ENCODE measurements around the gene GDPD5.

Gene GDPD5

GRCh38 chr11:75496305-75496752, 29.4 kb downstream of the GDPD5 start:
- Histone ChIP-seq H3K9me3 (ENCODE audit: low read length) (no peaks in the 10 kb centered on the region), H2AFZ (ENCODE audit: low read depth, low read length) (no peak overlapping the region), H3K27me3 (ENCODE audit: insufficient read depth, low read length) (no peaks in the 10 kb centered on the region), H3K36me3 (ENCODE audit: insufficient read depth, low read length) (no peaks in the 10 kb centered on the region), H3K4me1 (ENCODE audit: insufficient read depth, low read length) (no peaks in the 10 kb centered on the region), H3K4me3 (ENCODE audit: low read length) (no peak overlapping the region)

- H3K27me3 ChIP-seq (ENCODE audit: insufficient read depth, low read length), result peaks cover 3% of the 10 kb centered on the region
- no peaks in the 10 kb centered on the region for H3K9me3 ChIP-seq (ENCODE audit: low read length)
- no peak overlapping the region for H2AFZ ChIP-seq (ENCODE audit: low read depth, low read length)
- H3K4me1 ChIP-seq (ENCODE audit: insufficient read depth, low read length), result no peaks in the 10 kb centered on the region
- no peaks in the 10 kb centered on the region for H3K36me3 ChIP-seq (ENCODE audit: insufficient read depth, low read length)
- no peak overlapping the region for H3K4me3 ChIP-seq (ENCODE audit: low read length)
These were observed 29.9 kb downstream of the GDPD5 start for GRCh38 chr11:75495749-75496304.

- H3K36me3 ChIP-seq (ENCODE audit: insufficient read depth, low read length), result no peaks in the 10 kb centered on the region
These were observed 32.1 kb downstream of the GDPD5 start for GRCh38 chr11:75493626-75494025.

GRCh38 chr11:75492181-75492820, 33.4 kb downstream of the GDPD5 start:
- no peaks in the 10 kb centered on the region for H3K4me1 ChIP-seq (ENCODE audit: insufficient read depth, low read length)
- H3K9me3 ChIP-seq (ENCODE audit: low read length), result no peaks in the 10 kb centered on the region
- H3K27me3 ChIP-seq (ENCODE audit: insufficient read depth, low read length), result peaks cover 17% of the 10 kb centered on the region
- no peaks in the 10 kb centered on the region for H3K36me3 ChIP-seq (ENCODE audit: insufficient read depth, low read length)
- no peak overlapping the region for H2AFZ ChIP-seq (ENCODE audit: low read depth, low read length)
- H3K4me3 ChIP-seq (ENCODE audit: low read length), result no peak overlapping the region

More at GRCh38 chr11:75493626-75494025, 32.1 kb downstream of the GDPD5 start:
- Histone ChIP-seq H2AFZ (ENCODE audit: low read depth, low read length) (no peak overlapping the region), H3K9me3 (ENCODE audit: low read length) (no peaks in the 10 kb centered on the region), H3K4me1 (ENCODE audit: insufficient read depth, low read length) (no peaks in the 10 kb centered on the region), H3K4me3 (ENCODE audit: low read length) (no peak overlapping the region), H3K27me3 (ENCODE audit: insufficient read depth, low read length) (peaks cover 15% of the 10 kb centered on the region)

GRCh38 chr11:75491465-75491864, 34.3 kb downstream of the GDPD5 start:
- no peaks in the 10 kb centered on the region for H3K9me3 ChIP-seq (ENCODE audit: low read length)
- no peaks in the 10 kb centered on the region for H3K36me3 ChIP-seq (ENCODE audit: insufficient read depth, low read length)
- no peak overlapping the region for H3K4me3 ChIP-seq (ENCODE audit: low read length)
- peaks cover 20% of the 10 kb centered on the region for H3K27me3 ChIP-seq (ENCODE audit: insufficient read depth, low read length)
- no peaks in the 10 kb centered on the region for H3K4me1 ChIP-seq (ENCODE audit: insufficient read depth, low read length)
- no peak overlapping the region for H2AFZ ChIP-seq (ENCODE audit: low read depth, low read length)

GRCh38 chr11:75490221-75491181, 35.2 kb downstream of the GDPD5 start:
- H3K9me3 ChIP-seq (ENCODE audit: low read length), result no peaks in the 10 kb centered on the region
- H3K27me3 ChIP-seq (ENCODE audit: insufficient read depth, low read length), result peaks cover 20% of the 10 kb centered on the region
- H3K36me3 ChIP-seq (ENCODE audit: insufficient read depth, low read length), result no peaks in the 10 kb centered on the region
- H2AFZ ChIP-seq (ENCODE audit: low read depth, low read length), result no peak overlapping the region
- H3K4me1 ChIP-seq (ENCODE audit: insufficient read depth, low read length), result no peaks in the 10 kb centered on the region
- H3K4me3 ChIP-seq (ENCODE audit: low read length), result no peak overlapping the region

- Histone ChIP-seq H3K36me3 (ENCODE audit: insufficient read depth, low read length) (no peaks in the 10 kb centered on the region), H2AFZ (ENCODE audit: low read depth, low read length) (no peak overlapping the region), H3K27me3 (ENCODE audit: insufficient read depth, low read length) (peaks cover 23% of the 10 kb centered on the region), H3K4me1 (ENCODE audit: insufficient read depth, low read length) (no peaks in the 10 kb centered on the region), H3K4me3 (ENCODE audit: low read length) (no peak overlapping the region), H3K9me3 (ENCODE audit: low read length) (no peaks in the 10 kb centered on the region)
These were observed 38.4 kb downstream of the GDPD5 start for GRCh38 chr11:75487365-75487764.

GRCh38 chr11:75485742-75486141, 40.0 kb downstream of the GDPD5 start:
- no peak overlapping the region for H2AFZ ChIP-seq (ENCODE audit: low read depth, low read length)
- H3K4me1 ChIP-seq (ENCODE audit: insufficient read depth, low read length), result no peaks in the 10 kb centered on the region
- no peak overlapping the region for H3K4me3 ChIP-seq (ENCODE audit: low read length)
- no peaks in the 10 kb centered on the region for H3K36me3 ChIP-seq (ENCODE audit: insufficient read depth, low read length)
- H3K27me3 ChIP-seq (ENCODE audit: insufficient read depth, low read length), result peaks cover 18% of the 10 kb centered on the region
- H3K9me3 ChIP-seq (ENCODE audit: low read length), result no peaks in the 10 kb centered on the region

- Histone ChIP-seq H3K4me1 (ENCODE audit: insufficient read depth, low read length) (no peaks in the 10 kb centered on the region), H2AFZ (ENCODE audit: low read depth, low read length) (no peak overlapping the region), H3K27me3 (ENCODE audit: insufficient read depth, low read length) (peaks cover 8% of the 10 kb centered on the region), H3K36me3 (ENCODE audit: insufficient read depth, low read length) (no peaks in the 10 kb centered on the region), H3K9me3 (ENCODE audit: low read length) (no peaks in the 10 kb centered on the region), H3K4me3 (ENCODE audit: low read length) (no peak overlapping the region)
These were observed 42.7 kb downstream of the GDPD5 start for GRCh38 chr11:75482931-75483469.

GRCh38 chr11:75481922-75482606, 43.7 kb downstream of the GDPD5 start:
- Histone ChIP-seq H3K4me3 (ENCODE audit: low read length) (no peak overlapping the region), H3K4me1 (ENCODE audit: insufficient read depth, low read length) (no peaks in the 10 kb centered on the region), H3K36me3 (ENCODE audit: insufficient read depth, low read length) (no peaks in the 10 kb centered on the region), H3K27me3 (ENCODE audit: insufficient read depth, low read length) (peaks cover 4% of the 10 kb centered on the region), H3K9me3 (ENCODE audit: low read length) (no peaks in the 10 kb centered on the region), H2AFZ (ENCODE audit: low read depth, low read length) (no peak overlapping the region)

- Histone ChIP-seq H3K9me3 (ENCODE audit: low read length) (no peaks in the 10 kb centered on the region), H3K27me3 (ENCODE audit: insufficient read depth, low read length) (peaks cover 3% of the 10 kb centered on the region), H3K36me3 (ENCODE audit: insufficient read depth, low read length) (no peaks in the 10 kb centered on the region), H3K4me3 (ENCODE audit: low read length) (no peak overlapping the region), H2AFZ (ENCODE audit: low read depth, low read length) (no peak overlapping the region), H3K4me1 (ENCODE audit: insufficient read depth, low read length) (no peaks in the 10 kb centered on the region)
These were observed 44.4 kb downstream of the GDPD5 start for GRCh38 chr11:75481223-75481921.

Measured in neuron (in vitro differentiated cells).